Mesendoderm (in vitro differentiated cells): Measurements from ENCODE around the gene RNF130.

Experiments
- DNase-seq: peaks from one replicate; pipeline ENCODE4 v3.0.0; 2013
- H2AK5ac ChIP-seq: 2 replicates; pipeline ENCODE4 v1.6.1; 2013; ENCODE audit warnings: low read length, inconsistent platforms
- H2BK120ac ChIP-seq: 2 replicates; pipeline ENCODE4 v1.6.1; 2013; ENCODE audit warnings: low read depth, mild to moderate bottlenecking, low read length, moderate library complexity, mixed read lengths
- H2BK15ac ChIP-seq: replicated peaks from 2 replicates; pipeline ENCODE4 v1.6.1; 2013; ENCODE audit warnings: low read depth, mild to moderate bottlenecking, moderate library complexity
- H2BK5ac ChIP-seq: 2 replicates; pipeline ENCODE4 v1.6.1; 2013; ENCODE audit warnings: low read length, inconsistent platforms
- H3K18ac ChIP-seq: 2 replicates; pipeline ENCODE4 v1.6.1; 2013; ENCODE audit warnings: mild to moderate bottlenecking, low read length, mixed read lengths
- H3K23ac ChIP-seq: one replicate; pipeline ENCODE4 v1.6.1; 2013; ENCODE audit warnings: low read length
- H3K27ac ChIP-seq: 2 replicates; pipeline ENCODE4 v1.5.1; 2013; ENCODE audit warnings: low read depth, mild to moderate bottlenecking, inconsistent platforms, low read length, moderate library complexity
- H3K27me3 ChIP-seq: 2 replicates; pipeline ENCODE4 v1.6.1; 2013; ENCODE audit warnings: low read length, control low read depth, mild to moderate bottlenecking, inconsistent platforms; ENCODE audit not compliant: insufficient read depth, poor library complexity
- H3K36me3 ChIP-seq: 2 replicates; pipeline ENCODE4 v1.6.1; 2013; ENCODE audit warnings: low read length, inconsistent platforms; ENCODE audit not compliant: control insufficient read depth, insufficient read depth
- H3K4ac ChIP-seq: one replicate; pipeline ENCODE4 v1.6.1; 2013; ENCODE audit warnings: low read depth, mild to moderate bottlenecking, low read length, moderate library complexity
- H3K4me1 ChIP-seq: 2 replicates; pipeline ENCODE4 v1.6.1; 2013; ENCODE audit warnings: low read depth, low read length, inconsistent platforms; ENCODE audit not compliant: control insufficient read depth
- H3K4me2 ChIP-seq: 2 replicates; pipeline ENCODE4 v1.6.1; 2013; ENCODE audit warnings: low read length
- H3K4me3 ChIP-seq: 2 replicates; pipeline ENCODE4 v1.5.1; 2013; ENCODE audit warnings: mild to moderate bottlenecking, low read length
- H3K56ac ChIP-seq: one replicate; pipeline ENCODE4 v1.6.1; 2013; ENCODE audit warnings: low read length
- H3K79me1 ChIP-seq: 2 replicates; pipeline ENCODE4 v1.6.1; 2013; ENCODE audit warnings: low read length, inconsistent platforms
- H3K79me2 ChIP-seq: 2 replicates; pipeline ENCODE4 v1.6.1; 2013; ENCODE audit warnings: mild to moderate bottlenecking, low read length; ENCODE audit not compliant: control insufficient read depth, insufficient read depth
- H3K9ac ChIP-seq: 2 replicates; pipeline ENCODE4 v1.6.1; 2013; ENCODE audit warnings: low read length, inconsistent platforms
- H4K5ac ChIP-seq: one replicate; pipeline ENCODE4 v1.6.1; 2013; ENCODE audit warnings: low read length
- H4K8ac ChIP-seq: one replicate; pipeline ENCODE4 v1.6.1; 2013; ENCODE audit warnings: low read depth, mild to moderate bottlenecking, control low read depth, low read length, moderate library complexity
- WGBS: extraction: QIAGEN DNeasy Blood & Tissue Kit; methylation state at CpG from one replicate; pipeline ENCODE4 v1.1.7; 2013; ENCODE audit warnings: low lambda C conversion rate, missing lambda C conversion rate; ENCODE audit not compliant: insufficient coverage; ENCODE audit errors: extremely low coverage; 5-methylcytosine and 5-hydroxymethylcytosine counted together

Gene RNF130

GRCh38 chr5:179908528-179908927 is 163.0 kb downstream of the RNF130 start:
- H3K4me3 ChIP-seq: no peak overlapping the region
- H3K56ac ChIP-seq: no peak overlapping the region
- H3K79me2 ChIP-seq: no peaks in the 10 kb centered on the region
- H3K27ac ChIP-seq: no peak overlapping the region
- peaks cover 5% of the 10 kb centered on the region for H3K79me1 ChIP-seq
- no peak overlapping the region for H3K23ac ChIP-seq
- no peaks in the 10 kb centered on the region for H3K36me3 ChIP-seq
- no peak overlapping the region for H2BK15ac ChIP-seq
- no peak overlapping the region for H2BK120ac ChIP-seq
- WGBS: no CpG with 5 or more reads among the region's 16 CpGs
- H3K27me3 ChIP-seq: no peaks in the 10 kb centered on the region
- no peak overlapping the region for H4K5ac ChIP-seq
- H3K4me1 ChIP-seq: no peaks in the 10 kb centered on the region
- DNase-seq: peak; percentile 69
- no peak overlapping the region for H3K9ac ChIP-seq
- H3K18ac ChIP-seq: no peak overlapping the region
- no peak overlapping the region for H3K4ac ChIP-seq
- H3K4me2 ChIP-seq: no peak overlapping the region
- H2AK5ac ChIP-seq: no peak overlapping the region
- H4K8ac ChIP-seq: no peak overlapping the region
- H2BK5ac ChIP-seq: no peak overlapping the region

GRCh38 chr5:179907556-179908324 is 163.8 kb downstream of the RNF130 start, which contains the start of gene TBC1D9B:
TSS of gene TBC1D9B (minus strand) at chr5:179907897. CDS start at chr5:179907821, 76 bp downstream.
- Histone ChIP-seq H3K9ac (peak within 1 kb of the TSS; percentile 87), H2AK5ac (no peak within 1 kb of the TSS), H2BK5ac (no peak within 1 kb of the TSS), H4K8ac (no peak within 1 kb of the TSS), H3K4me2 (peak within 1 kb of the TSS; percentile 69), H3K36me3 (no peaks in the 10 kb centered on the region), H3K4me3 (peak within 1 kb of the TSS; percentile 64), H3K4ac (peak within 1 kb of the TSS; percentile 89), H3K56ac (peak within 1 kb of the TSS; percentile 98), H2BK15ac (no peak within 1 kb of the TSS), H3K4me1 (no peaks in the 10 kb centered on the region), H3K27me3 (no peaks in the 10 kb centered on the region), H3K23ac (peak within 1 kb of the TSS; percentile 94), H3K27ac (no peak within 1 kb of the TSS), H3K79me2 (no peaks in the 10 kb centered on the region), H3K79me1 (peaks cover 5% of the 10 kb centered on the region), H3K18ac (peak within 1 kb of the TSS; percentile 99), H2BK120ac (no peak within 1 kb of the TSS), H4K5ac (no peak within 1 kb of the TSS)
- peak; percentile 61 for DNase-seq
- WGBS: no CpG with 5 or more reads among the region's 105 CpGs

- no peak overlapping the region for H3K27ac ChIP-seq
- H3K23ac ChIP-seq: no peak overlapping the region
- no peaks in the 10 kb centered on the region for H3K79me2 ChIP-seq
- no peaks in the 10 kb centered on the region for H3K27me3 ChIP-seq
- H3K4me3 ChIP-seq: peak overlapping the region; percentile 64
- H3K79me1 ChIP-seq: peaks cover 5% of the 10 kb centered on the region
- H3K36me3 ChIP-seq: no peaks in the 10 kb centered on the region
- H3K4ac ChIP-seq: peak overlapping the region; percentile 89
- no CpG with 5 or more reads among the region's 50 CpGs for WGBS
- H2BK15ac ChIP-seq: no peak overlapping the region
- no peak overlapping the region for H2AK5ac ChIP-seq
- H3K4me1 ChIP-seq: no peaks in the 10 kb centered on the region
- H2BK5ac ChIP-seq: no peak overlapping the region
- H2BK120ac ChIP-seq: no peak overlapping the region
- H3K4me2 ChIP-seq: peak overlapping the region; percentile 69
- H4K8ac ChIP-seq: no peak overlapping the region
- no peak overlapping the region for H4K5ac ChIP-seq
- peak overlapping the region; percentile 82 for H3K56ac ChIP-seq
- peak overlapping the region; percentile 99 for H3K18ac ChIP-seq
- H3K9ac ChIP-seq: peak overlapping the region; percentile 74
- no peak for DNase-seq
Observed at GRCh38 chr5:179906795-179907555, 164.6 kb downstream of the RNF130 start.

- no peak overlapping the region for H3K56ac ChIP-seq
- H3K23ac ChIP-seq: no peak overlapping the region
- no peak overlapping the region for H3K18ac ChIP-seq
- peak overlapping the region; percentile 74 for H3K9ac ChIP-seq
- H2AK5ac ChIP-seq: no peak overlapping the region
- WGBS: no CpG with 5 or more reads among the region's 24 CpGs
- no peak overlapping the region for H3K4me2 ChIP-seq
- H3K79me2 ChIP-seq: no peaks in the 10 kb centered on the region
- no peak overlapping the region for H4K5ac ChIP-seq
- H3K27ac ChIP-seq: no peak overlapping the region
- no peaks in the 10 kb centered on the region for H3K4me1 ChIP-seq
- DNase-seq: no peak
- H3K36me3 ChIP-seq: no peaks in the 10 kb centered on the region
- no peak overlapping the region for H4K8ac ChIP-seq
- H2BK120ac ChIP-seq: no peak overlapping the region
- H2BK15ac ChIP-seq: no peak overlapping the region
- H3K27me3 ChIP-seq: no peaks in the 10 kb centered on the region
- peaks cover 5% of the 10 kb centered on the region for H3K79me1 ChIP-seq
- no peak overlapping the region for H3K4me3 ChIP-seq
- no peak overlapping the region for H2BK5ac ChIP-seq
- no peak overlapping the region for H3K4ac ChIP-seq
Observed at GRCh38 chr5:179906294-179906794, 165.2 kb downstream of the RNF130 start.

GRCh38 chr5:179905161-179905560 is 166.4 kb downstream of the RNF130 start:
- H3K18ac ChIP-seq: no peak overlapping the region
- no peaks in the 10 kb centered on the region for H3K27me3 ChIP-seq
- no peaks in the 10 kb centered on the region for H3K36me3 ChIP-seq
- H3K79me2 ChIP-seq: no peaks in the 10 kb centered on the region
- H3K4ac ChIP-seq: no peak overlapping the region
- H3K79me1 ChIP-seq: peaks cover 5% of the 10 kb centered on the region
- no peak overlapping the region for H3K4me3 ChIP-seq
- no CpG with 5 or more reads among the region's 8 CpGs for WGBS
- no peak overlapping the region for H3K4me2 ChIP-seq
- no peak overlapping the region for H2BK120ac ChIP-seq
- H3K4me1 ChIP-seq: no peaks in the 10 kb centered on the region
- no peak overlapping the region for H3K27ac ChIP-seq
- no peak overlapping the region for H3K23ac ChIP-seq
- no peak overlapping the region for H2AK5ac ChIP-seq
- no peak overlapping the region for H4K5ac ChIP-seq
- no peak overlapping the region for H2BK15ac ChIP-seq
- no peak overlapping the region for H3K9ac ChIP-seq
- H2BK5ac ChIP-seq: no peak overlapping the region
- H4K8ac ChIP-seq: no peak overlapping the region
- no peak overlapping the region for H3K56ac ChIP-seq
- no peak for DNase-seq
